Activated T-helper 2 cell treated with anti-CD3 and anti-CD28 coated beads, Interferon-gamma antibody, Interleukin-2, Interleukin-4, amounts not matched to agents 10 μg/mL and 5 μg/mL and 100 μg/mL, durations not matched to agents 14 hours and 24 hours and 36 hours (primary cell): Measurements from ENCODE around the gene LYRM4. TPM values are rescaled to one million over a fixed set of nuclear protein-coding genes. Genes with fewer than 3 reads are reported as not detected.

ENCODE experiments used
- DNase-seq: peaks from one replicate; pipeline ENCODE4 v3.0.0; 2021; ENCODE audit warnings: low spot score
- H3K27ac Mint-ChIP-seq: one replicate; pipeline ENCODE4 v1.8.0; 2021; ENCODE audit warnings: mixed read lengths
- H3K27me3 Mint-ChIP-seq: one replicate; pipeline ENCODE4 v1.8.0; 2021; ENCODE audit warnings: low read depth, mixed read lengths
- H3K36me3 Mint-ChIP-seq: one replicate; pipeline ENCODE4 v1.8.0; 2021; ENCODE audit warnings: low read depth, mixed read lengths
- H3K4me1 Mint-ChIP-seq: one replicate; pipeline ENCODE4 v1.8.0; 2021; ENCODE audit warnings: low read depth, mixed read lengths
- H3K4me3 Mint-ChIP-seq: one replicate; pipeline ENCODE4 v1.8.0; 2021; ENCODE audit warnings: low read depth, mild to moderate bottlenecking, moderate library complexity, mixed read lengths
- H3K9me3 Mint-ChIP-seq: one replicate; pipeline ENCODE4 v1.8.0; 2021; ENCODE audit warnings: mixed read lengths
- intact Hi-C: fragments of 100-400 bp; cut with micrococcal nuclease; formaldehyde crosslinking; loops from one replicate; pipeline ENCODE4 v1.15.1; 2023
- total RNA-seq: library from RNA; stranded (reverse); gene quantifications from 2 replicates; pipeline ENCODE4 v1.2.3, GENCODE V29; 2022

The LYRM4 gene
- total RNA-seq, 1 donor from 2014 or later = 48.6 TPM

DNA sequence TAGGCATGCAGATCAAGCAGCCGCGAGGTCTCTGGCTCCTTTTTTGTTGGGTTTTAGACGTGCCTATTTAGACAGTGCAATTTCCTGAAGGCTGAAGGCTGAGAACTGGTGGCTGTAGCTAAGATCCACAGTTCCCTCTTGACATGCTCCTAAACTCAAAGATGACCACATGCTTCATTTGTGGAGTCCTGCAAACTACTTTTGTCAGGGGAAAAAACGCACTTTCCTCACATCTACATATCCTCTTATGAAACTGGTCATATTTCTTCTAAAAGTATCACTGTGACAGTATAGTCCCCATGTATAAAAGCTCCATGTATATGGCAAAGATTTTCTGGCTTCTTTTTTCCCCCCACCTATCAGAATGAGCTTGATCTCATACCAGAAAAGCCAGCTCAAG, 30.7 kb downstream of the LYRM4 start:
- H3K4me1 Mint-ChIP-seq = peaks cover 13% of the 10 kb centered on the region
- H3K27me3 Mint-ChIP-seq = no peaks in the 10 kb centered on the region
- intact Hi-C loops = no loop called here

GRCh38 chr6:5229356-5229755, 31.4 kb downstream of the LYRM4 start:
- Mint-ChIP-seq H3K27ac (no peak overlapping the region), H3K27me3 (no peaks in the 10 kb centered on the region), H3K4me3 (no peak overlapping the region), H3K4me1 (peaks cover 13% of the 10 kb centered on the region), H3K36me3 (no peaks in the 10 kb centered on the region), H3K9me3 (no peaks in the 10 kb centered on the region)
- DNase-seq = no peak
- intact Hi-C loops = no loop called here

More for the DNA sequence above, 30.7 kb downstream of the LYRM4 start:
- Mint-ChIP-seq H3K36me3 (no peaks in the 10 kb centered on the region), H3K4me3 (no peak overlapping the region), H3K9me3 (no peaks in the 10 kb centered on the region), H3K27ac (no peak overlapping the region)
- DNase-seq = no peak

DNA sequence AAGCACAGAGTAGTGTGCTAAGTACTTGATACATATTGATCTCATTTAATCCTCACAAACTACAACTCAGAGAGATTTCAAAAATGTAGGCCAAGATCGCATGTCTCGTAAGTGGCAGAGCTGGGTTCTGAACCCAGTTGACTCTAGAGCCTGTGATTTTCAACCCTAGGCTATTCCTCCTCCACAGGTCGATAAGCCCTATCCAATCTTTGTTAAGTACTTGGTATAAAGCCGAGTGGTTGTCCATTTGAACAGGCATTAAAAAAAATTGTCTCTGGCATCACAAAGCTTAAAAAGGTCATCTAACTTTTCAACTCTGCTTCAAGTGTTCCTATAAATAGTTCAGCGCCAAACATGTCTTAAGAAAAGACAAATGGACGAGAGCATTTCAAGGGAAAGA, 37.4 kb downstream of the LYRM4 start:
- H3K4me3 Mint-ChIP-seq = no peak overlapping the region
- intact Hi-C loops = no loop called here
- no peak overlapping the region for H3K27ac Mint-ChIP-seq
- H3K27me3 Mint-ChIP-seq = no peaks in the 10 kb centered on the region
- DNase-seq = no peak
- H3K36me3 Mint-ChIP-seq = peaks cover 3% of the 10 kb centered on the region
- peaks cover 2% of the 10 kb centered on the region for H3K4me1 Mint-ChIP-seq
- no peaks in the 10 kb centered on the region for H3K9me3 Mint-ChIP-seq

- intact Hi-C loops = no loop called here
- Mint-ChIP-seq H3K4me1 (peaks cover 2% of the 10 kb centered on the region), H3K27me3 (no peaks in the 10 kb centered on the region), H3K9me3 (no peaks in the 10 kb centered on the region), H3K36me3 (peaks cover 3% of the 10 kb centered on the region), H3K4me3 (no peak overlapping the region), H3K27ac (no peak overlapping the region)
- DNase-seq = no peak
These were observed 40.3 kb downstream of the LYRM4 start for GRCh38 chr6:5220443-5220842.

- Mint-ChIP-seq H3K4me3 (no peak overlapping the region), H3K27me3 (no peaks in the 10 kb centered on the region), H3K9me3 (no peaks in the 10 kb centered on the region), H3K36me3 (peaks cover 3% of the 10 kb centered on the region), H3K4me1 (peaks cover 7% of the 10 kb centered on the region), H3K27ac (no peak overlapping the region)
- DNase-seq = no peak
- intact Hi-C loops = loop anchor here (10.0 kb wide), 1 partner anchor 74 kb away; no protein-coding TSS in a partner anchor
These were observed 41.6 kb downstream of the LYRM4 start for GRCh38 chr6:5219011-5219691.

DNA sequence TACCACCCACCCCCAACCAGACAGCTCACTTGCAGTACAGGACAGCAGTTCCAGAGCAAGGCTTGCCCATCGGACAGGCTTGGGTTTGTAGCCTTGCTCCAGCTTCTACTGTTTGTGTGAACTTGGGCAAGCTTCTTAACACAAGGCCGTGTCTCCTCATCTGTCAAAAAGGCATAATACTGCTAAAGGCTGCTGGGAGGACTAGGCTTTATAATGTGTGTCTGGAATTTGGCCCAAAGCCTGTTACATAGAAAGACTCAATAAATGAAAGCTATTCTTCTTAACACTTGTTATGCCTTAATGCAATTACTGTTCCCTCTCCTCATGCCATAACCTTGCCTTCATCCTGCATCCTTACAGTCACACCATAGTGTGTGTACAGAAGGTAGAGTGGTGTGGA, 43.4 kb downstream of the LYRM4 start:
- H3K9me3 Mint-ChIP-seq = no peaks in the 10 kb centered on the region
- intact Hi-C loops = loop anchor here (10.0 kb wide), 1 partner anchor 73 kb away; no protein-coding TSS in a partner anchor
- H3K36me3 Mint-ChIP-seq = peaks cover 8% of the 10 kb centered on the region

DNA sequence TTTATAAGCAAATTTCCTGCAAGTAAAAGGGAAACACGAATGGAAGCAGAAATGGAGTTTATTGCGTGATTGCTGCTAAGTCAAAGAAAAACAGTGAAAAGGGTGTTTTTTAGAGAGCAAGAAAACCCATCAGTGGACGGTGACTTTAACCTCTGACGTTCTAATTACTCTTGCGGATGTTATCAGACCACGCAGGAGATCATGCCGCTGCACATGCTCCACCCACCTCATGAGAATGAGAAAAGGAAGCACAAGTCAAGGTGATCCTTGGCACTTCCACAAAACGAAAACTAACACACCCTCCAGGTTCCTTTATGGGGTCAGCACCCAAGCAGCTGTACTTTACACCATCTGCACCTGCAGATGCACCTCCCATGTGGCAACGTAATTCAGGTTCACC, 45.0 kb downstream of the LYRM4 start:
- DNase-seq = no peak
- Mint-ChIP-seq H3K27me3 (no peaks in the 10 kb centered on the region), H3K36me3 (peaks cover 5% of the 10 kb centered on the region), H3K4me1 (peaks cover 11% of the 10 kb centered on the region), H3K4me3 (no peak overlapping the region), H3K9me3 (no peaks in the 10 kb centered on the region), H3K27ac (no peak overlapping the region)
- intact Hi-C loops = loop anchor here (1.0 to 10.0 kb wide), 4 partner anchors 71 to 183 kb away; no protein-coding TSS in a partner anchor

More for the DNA sequence above, 43.4 kb downstream of the LYRM4 start:
- Mint-ChIP-seq H3K27me3 (no peaks in the 10 kb centered on the region), H3K4me3 (no peak overlapping the region), H3K4me1 (peaks cover 7% of the 10 kb centered on the region), H3K27ac (no peak overlapping the region)
- no peak for DNase-seq

GRCh38 chr6:5215159-5215558, 45.6 kb downstream of the LYRM4 start:
- H3K4me1 Mint-ChIP-seq = peaks cover 14% of the 10 kb centered on the region
- H3K27ac Mint-ChIP-seq = no peak overlapping the region
- intact Hi-C loops = loop anchor here (1.0 to 10.0 kb wide), 4 partner anchors 70 to 184 kb away; no protein-coding TSS in a partner anchor
- no peak for DNase-seq
- peaks cover 5% of the 10 kb centered on the region for H3K36me3 Mint-ChIP-seq
- no peak overlapping the region for H3K4me3 Mint-ChIP-seq
- H3K27me3 Mint-ChIP-seq = no peaks in the 10 kb centered on the region
- no peaks in the 10 kb centered on the region for H3K9me3 Mint-ChIP-seq

- no peak overlapping the region for H3K4me3 Mint-ChIP-seq
- peaks cover 14% of the 10 kb centered on the region for H3K4me1 Mint-ChIP-seq
- intact Hi-C loops = loop anchor here (1.0 to 10.0 kb wide), 4 partner anchors 70 to 184 kb away; no protein-coding TSS in a partner anchor
- peaks cover 5% of the 10 kb centered on the region for H3K36me3 Mint-ChIP-seq
- no peak for DNase-seq
- H3K27ac Mint-ChIP-seq = no peak overlapping the region
- no peaks in the 10 kb centered on the region for H3K27me3 Mint-ChIP-seq
- no peaks in the 10 kb centered on the region for H3K9me3 Mint-ChIP-seq
These were observed 46.1 kb downstream of the LYRM4 start for GRCh38 chr6:5214570-5215052.

GRCh38 chr6:5213836-5214235, 46.9 kb downstream of the LYRM4 start:
- Mint-ChIP-seq H3K4me1 (peaks cover 12% of the 10 kb centered on the region), H3K27me3 (no peaks in the 10 kb centered on the region), H3K4me3 (no peak overlapping the region), H3K36me3 (peaks cover 5% of the 10 kb centered on the region), H3K27ac (no peak overlapping the region), H3K9me3 (no peaks in the 10 kb centered on the region)
- intact Hi-C loops = loop anchor here (2.0 to 10.0 kb wide), 2 partner anchors 69 to 185 kb away; no protein-coding TSS in a partner anchor
- no peak for DNase-seq

DNA sequence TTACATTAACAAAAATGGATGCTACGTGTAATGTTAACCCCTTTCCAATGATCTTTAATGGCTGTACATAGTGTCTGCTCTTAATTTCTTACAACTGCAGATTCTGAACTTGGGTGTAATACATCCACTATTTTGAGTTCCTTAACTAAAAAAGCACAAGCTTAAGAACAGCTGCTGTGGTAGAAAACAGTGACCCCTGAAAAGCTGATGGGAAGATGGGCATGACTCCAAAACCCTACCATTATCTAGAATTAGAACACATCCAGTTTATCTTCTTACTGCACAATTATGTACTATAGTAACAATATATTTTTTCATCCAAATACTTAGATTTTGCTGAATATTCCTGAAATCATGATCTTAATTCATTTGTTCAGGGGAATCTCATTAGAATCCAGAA, 49.3 kb downstream of the LYRM4 start:
- peaks cover 12% of the 10 kb centered on the region for H3K4me1 Mint-ChIP-seq
- DNase-seq = no peak
- intact Hi-C loops = loop anchor here (10.0 kb wide), 1 partner anchor 67 kb away; no protein-coding TSS in a partner anchor
- H3K36me3 Mint-ChIP-seq = peaks cover 8% of the 10 kb centered on the region
- H3K27me3 Mint-ChIP-seq = no peaks in the 10 kb centered on the region
- no peaks in the 10 kb centered on the region for H3K9me3 Mint-ChIP-seq
- H3K27ac Mint-ChIP-seq = no peak overlapping the region
- no peak overlapping the region for H3K4me3 Mint-ChIP-seq

- peaks cover 6% of the 10 kb centered on the region for H3K36me3 Mint-ChIP-seq
- H3K4me3 Mint-ChIP-seq = no peak overlapping the region
- intact Hi-C loops = no loop called here
- no peaks in the 10 kb centered on the region for H3K9me3 Mint-ChIP-seq
- no peaks in the 10 kb centered on the region for H3K27me3 Mint-ChIP-seq
- no peak for DNase-seq
- H3K27ac Mint-ChIP-seq = no peak overlapping the region
- peaks cover 7% of the 10 kb centered on the region for H3K4me1 Mint-ChIP-seq
These were observed 52.2 kb downstream of the LYRM4 start for GRCh38 chr6:5208471-5208971.

DNA sequence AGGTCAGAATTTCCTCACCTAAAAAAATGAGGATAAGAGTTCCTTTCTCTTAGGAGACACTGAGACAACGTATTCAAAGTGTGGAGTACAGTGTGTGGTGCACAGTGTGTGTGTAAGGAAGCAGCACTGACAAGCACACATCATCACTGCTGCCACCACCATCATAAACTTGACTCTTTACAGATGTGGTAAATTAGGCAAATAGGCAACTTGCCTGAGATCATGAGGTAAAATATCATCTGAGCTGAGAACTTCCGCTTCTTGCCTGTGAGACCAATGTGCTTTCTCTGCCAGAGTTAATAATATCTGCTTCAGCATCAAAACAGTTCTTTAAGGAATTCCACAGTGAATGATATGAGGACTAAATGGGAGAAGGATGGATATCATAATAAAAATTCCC, 52.7 kb downstream of the LYRM4 start:
- Mint-ChIP-seq H3K36me3 (peaks cover 3% of the 10 kb centered on the region), H3K27me3 (no peaks in the 10 kb centered on the region), H3K27ac (no peak overlapping the region), H3K9me3 (no peaks in the 10 kb centered on the region), H3K4me1 (peaks cover 7% of the 10 kb centered on the region), H3K4me3 (no peak overlapping the region)
- intact Hi-C loops = no loop called here
- no peak for DNase-seq
